ENCODE data around the gene ERC1.

The ERC1 gene

GRCh38 chr12:1069846-1070245 is 78.8 kb downstream of the ERC1 start (continued):
- no peak for TF ChIP-seq TCF7L2 (IDR thresholded peaks at IDR 0.05; ENCODE audit: borderline replicate concordance, low read depth, low read length)
- TF ChIP-seq, protein P1, sequence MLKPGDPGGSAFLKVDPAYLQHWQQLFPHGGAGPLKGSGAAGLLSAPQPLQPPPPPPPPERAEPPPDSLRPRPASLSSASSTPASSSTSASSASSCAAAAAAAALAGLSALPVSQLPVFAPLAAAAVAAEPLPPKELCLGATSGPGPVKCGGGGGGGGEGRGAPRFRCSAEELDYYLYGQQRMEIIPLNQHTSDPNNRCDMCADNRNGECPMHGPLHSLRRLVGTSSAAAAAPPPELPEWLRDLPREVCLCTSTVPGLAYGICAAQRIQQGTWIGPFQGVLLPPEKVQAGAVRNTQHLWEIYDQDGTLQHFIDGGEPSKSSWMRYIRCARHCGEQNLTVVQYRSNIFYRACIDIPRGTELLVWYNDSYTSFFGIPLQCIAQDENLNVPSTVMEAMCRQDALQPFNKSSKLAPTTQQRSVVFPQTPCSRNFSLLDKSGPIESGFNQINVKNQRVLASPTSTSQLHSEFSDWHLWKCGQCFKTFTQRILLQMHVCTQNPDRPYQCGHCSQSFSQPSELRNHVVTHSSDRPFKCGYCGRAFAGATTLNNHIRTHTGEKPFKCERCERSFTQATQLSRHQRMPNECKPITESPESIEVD (tag by site-specific recombination; IDR thresholded peaks at IDR 0.05), result peak; percentile 42; the same call in 1 of the 2 replicates

DNA sequence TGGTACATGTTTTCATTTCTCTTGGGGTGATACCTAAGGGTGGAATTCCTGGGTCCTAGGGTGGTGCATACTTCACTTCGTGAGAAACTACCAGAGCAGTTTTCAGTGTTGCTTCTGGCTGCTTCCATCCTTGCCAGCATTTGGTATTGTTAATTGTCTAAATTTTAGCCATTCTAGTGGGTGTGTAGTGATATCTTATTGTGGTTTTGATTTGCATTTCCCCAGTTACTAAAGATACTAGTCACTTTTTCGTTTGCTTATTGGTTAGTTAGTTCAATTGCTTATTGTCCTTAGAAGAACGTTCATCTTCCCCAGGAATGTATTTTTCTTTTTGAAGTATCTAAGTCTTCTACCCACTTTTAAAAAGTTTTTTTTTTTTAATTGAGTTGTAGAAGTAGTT is 80.2 kb downstream of the ERC1 start:
- Histone ChIP-seq H3K9me3 (ENCODE audit: control insufficient read depth, insufficient read depth, low read depth, low read length) (no peaks in the 10 kb centered on the region), H3K27ac (ENCODE audit: extremely low read depth, low read depth, low read length) (no peak overlapping the region), H3K4me1 (ENCODE audit: control insufficient read depth, insufficient read depth, low read length) (peaks cover 21% of the 10 kb centered on the region), H3K4me3 (ENCODE audit: low read depth, low read length) (no peak overlapping the region), H3K36me3 (ENCODE audit: control insufficient read depth in 2 of 2, insufficient read depth in 1 of 2, low read length in 2 of 2) (no peaks in the 10 kb centered on the region; a peak in 1 of 3 replicates)
- ChIA-PET CTCF (interaction anchor here (1.2 kb wide), 1 partner anchor 21 kb away, joined by 4 read pairs; no protein-coding TSS in a partner anchor), POLR2A (no interaction called here)
- TF ChIP-seq, protein P2, sequence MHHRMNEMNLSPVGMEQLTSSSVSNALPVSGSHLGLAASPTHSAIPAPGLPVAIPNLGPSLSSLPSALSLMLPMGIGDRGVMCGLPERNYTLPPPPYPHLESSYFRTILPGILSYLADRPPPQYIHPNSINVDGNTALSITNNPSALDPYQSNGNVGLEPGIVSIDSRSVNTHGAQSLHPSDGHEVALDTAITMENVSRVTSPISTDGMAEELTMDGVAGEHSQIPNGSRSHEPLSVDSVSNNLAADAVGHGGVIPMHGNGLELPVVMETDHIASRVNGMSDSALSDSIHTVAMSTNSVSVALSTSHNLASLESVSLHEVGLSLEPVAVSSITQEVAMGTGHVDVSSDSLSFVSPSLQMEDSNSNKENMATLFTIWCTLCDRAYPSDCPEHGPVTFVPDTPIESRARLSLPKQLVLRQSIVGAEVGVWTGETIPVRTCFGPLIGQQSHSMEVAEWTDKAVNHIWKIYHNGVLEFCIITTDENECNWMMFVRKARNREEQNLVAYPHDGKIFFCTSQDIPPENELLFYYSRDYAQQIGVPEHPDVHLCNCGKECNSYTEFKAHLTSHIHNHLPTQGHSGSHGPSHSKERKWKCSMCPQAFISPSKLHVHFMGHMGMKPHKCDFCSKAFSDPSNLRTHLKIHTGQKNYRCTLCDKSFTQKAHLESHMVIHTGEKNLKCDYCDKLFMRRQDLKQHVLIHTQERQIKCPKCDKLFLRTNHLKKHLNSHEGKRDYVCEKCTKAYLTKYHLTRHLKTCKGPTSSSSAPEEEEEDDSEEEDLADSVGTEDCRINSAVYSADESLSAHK (tag by site-specific recombination; IDR thresholded peaks at IDR 0.05), result peak; percentile 10; the same call in 1 of the 2 replicates
- no peak for TF ChIP-seq ZBTB7A (tag by site-specific recombination; IDR thresholded peaks at IDR 0.05; ENCODE audit: low read depth)

GRCh38 chr12:1073652-1074051 is 82.6 kb downstream of the ERC1 start:
- no peaks in the 10 kb centered on the region for H3K9me3 ChIP-seq (ENCODE audit: control insufficient read depth, insufficient read depth, low read depth, low read length)
- TF ChIP-seq INSM2 (tag by site-specific recombination; IDR thresholded peaks at IDR 0.05), result no peak
- TF ChIP-seq ZNF169 (tag by site-specific recombination; IDR thresholded peaks at IDR 0.05), result no peak
- no peak for TF ChIP-seq ZNF391 (tag by site-specific recombination; IDR thresholded peaks at IDR 0.05; ENCODE audit: borderline replicate concordance, low read depth)
- TF ChIP-seq ZFP41 (tag by site-specific recombination; IDR thresholded peaks at IDR 0.05; ENCODE audit: borderline replicate concordance), result no peak
- TF ChIP-seq, protein P3, sequence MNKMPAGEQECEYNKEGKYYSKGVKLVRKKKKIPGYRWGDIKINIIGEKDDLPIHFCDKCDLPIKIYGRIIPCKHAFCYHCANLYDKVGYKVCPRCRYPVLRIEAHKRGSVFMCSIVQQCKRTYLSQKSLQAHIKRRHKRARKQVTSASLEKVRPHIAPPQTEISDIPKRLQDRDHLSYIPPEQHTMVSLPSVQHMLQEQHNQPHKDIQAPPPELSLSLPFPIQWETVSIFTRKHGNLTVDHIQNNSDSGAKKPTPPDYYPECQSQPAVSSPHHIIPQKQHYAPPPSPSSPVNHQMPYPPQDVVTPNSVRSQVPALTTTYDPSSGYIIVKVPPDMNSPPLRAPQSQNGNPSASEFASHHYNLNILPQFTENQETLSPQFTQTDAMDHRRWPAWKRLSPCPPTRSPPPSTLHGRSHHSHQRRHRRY (tag by site-specific recombination; IDR thresholded peaks at IDR 0.05), result no peak
- TF ChIP-seq ZBTB49 (tag by site-specific recombination; IDR thresholded peaks at IDR 0.05; ENCODE audit: low read depth), result no peak
- TF ChIP-seq SP2 (tag by site-specific recombination; IDR thresholded peaks at IDR 0.05), result no peak
- TF ChIP-seq SCRT2 (tag by site-specific recombination; IDR thresholded peaks at IDR 0.05), result no peak
- TF ChIP-seq ZNF423 (tag by site-specific recombination; IDR thresholded peaks at IDR 0.05), result no peak
- TF ChIP-seq, protein P2 (tag by site-specific recombination; IDR thresholded peaks at IDR 0.05), result no peak
- peaks cover 26% of the 10 kb centered on the region for H3K4me1 ChIP-seq (ENCODE audit: control insufficient read depth, insufficient read depth, low read length)
- CTCF ChIA-PET, result interaction anchor here (1.0 kb wide), 1 partner anchor 19 kb away, joined by 5 read pairs; no protein-coding TSS in a partner anchor
- no peak overlapping the region for H3K4me3 ChIP-seq (ENCODE audit: low read depth, low read length)
- no peak overlapping the region for H3K27ac ChIP-seq (ENCODE audit: extremely low read depth, low read depth, low read length)
- no peaks in the 10 kb centered on the region for H3K36me3 ChIP-seq (ENCODE audit: control insufficient read depth in 2 of 2, insufficient read depth in 1 of 2, low read length in 2 of 2)
- POLR2A ChIA-PET, result no interaction called here
